DMS 273 treated with DMSO at 0.1 percent for 48 hours (cell line): ENCODE data around the gene SFSWAP.
"Not testable (repeated sequence)": the region's sequence is repeated elsewhere in the genome, so short reads cannot be mapped to it uniquely, and the experiment has no call there.

Source experiments
- DNase-seq: peaks from one replicate; lab custom pipeline; 2025; lab: John Stamatoyannopoulos, UW

Gene SFSWAP

GRCh38 chr12:131736446-131737149 is 25.7 kb downstream of the SFSWAP start:
- no peak for DNase-seq

DNA sequence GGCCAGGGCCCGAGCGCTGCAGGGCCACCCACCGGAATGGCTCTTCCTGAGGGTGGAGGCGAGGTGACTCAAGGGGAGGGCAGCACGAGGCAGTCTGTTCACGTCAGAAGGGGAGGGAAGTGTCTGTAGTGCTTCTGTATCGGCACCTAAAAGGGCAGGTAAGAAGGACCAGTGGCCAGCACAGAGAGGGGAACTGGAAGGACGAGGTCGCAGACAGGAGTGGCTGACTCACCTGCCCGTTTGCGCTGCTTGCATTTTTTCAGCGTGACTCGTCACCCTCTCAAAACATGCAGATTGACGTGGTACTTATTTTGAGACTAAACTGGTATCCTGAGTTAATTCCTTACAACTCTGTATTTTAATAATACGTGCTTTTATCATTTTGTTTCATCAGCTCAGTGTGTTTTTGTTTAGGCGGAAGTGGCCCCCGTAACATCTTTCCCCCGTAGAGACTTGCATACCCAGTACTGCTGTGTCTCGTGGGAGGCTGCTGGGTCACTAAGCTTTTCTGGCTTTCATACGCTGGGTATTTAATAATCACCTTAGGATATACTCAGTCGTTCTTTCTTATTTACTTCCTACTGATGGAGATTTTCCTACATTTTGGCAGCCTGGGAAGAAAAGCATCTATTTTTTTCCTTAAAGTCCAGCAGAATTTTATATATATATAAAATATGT is 26.4 kb downstream of the SFSWAP start:
- DNase-seq = no peak

GRCh38 chr12:131738196-131738595 is 27.3 kb downstream of the SFSWAP start:
- DNase-seq = no peak

DNA sequence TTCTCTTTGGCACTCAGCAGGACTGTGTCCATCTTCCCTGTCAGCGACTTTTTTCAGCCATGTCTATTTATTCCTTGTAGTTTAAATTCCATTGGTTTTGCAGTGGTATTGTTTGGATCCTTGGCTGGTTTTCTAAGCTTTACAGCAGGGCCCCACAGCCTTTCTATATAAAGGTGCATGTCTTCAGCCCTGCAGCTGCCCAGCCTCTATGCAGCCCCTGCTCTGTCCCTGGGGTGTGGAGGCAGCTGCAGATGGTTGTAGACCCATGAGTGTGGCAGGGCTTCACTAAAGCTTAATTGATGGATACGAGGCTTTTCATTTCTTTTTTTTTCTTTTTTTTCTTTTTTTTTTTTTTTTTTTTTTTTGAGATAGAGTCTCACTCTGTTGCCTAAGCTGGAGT is 29.7 kb downstream of the SFSWAP start:
- DNase-seq = no peak

GRCh38 chr12:131742761-131743160 is 31.9 kb downstream of the SFSWAP start:
- DNase-seq = not testable (repeated sequence)

- not testable (repeated sequence) for DNase-seq
These were observed 32.5 kb downstream of the SFSWAP start for GRCh38 chr12:131743410-131743809.

DNA sequence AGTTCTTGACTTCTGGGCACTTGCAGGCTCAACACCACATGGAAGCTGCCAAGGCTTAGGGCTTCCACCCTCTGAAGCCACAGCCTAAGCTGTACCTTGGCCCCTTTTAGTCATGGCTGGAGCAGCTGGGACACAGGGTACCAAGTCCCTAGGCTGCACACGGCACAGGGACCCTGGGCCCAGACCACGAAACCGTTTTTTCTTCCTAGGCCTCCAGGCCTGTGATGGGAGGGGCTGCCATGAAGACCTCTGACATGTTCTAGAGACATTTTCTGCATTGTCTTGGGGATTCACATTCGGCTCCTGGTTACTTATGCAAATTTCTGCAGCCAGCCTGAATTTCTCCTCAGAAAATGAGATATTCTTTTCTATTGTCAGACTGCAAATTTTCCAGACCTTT is 33.0 kb downstream of the SFSWAP start:
- DNase-seq = not testable (repeated sequence)

GRCh38 chr12:131744675-131745074 is 33.8 kb downstream of the SFSWAP start:
- DNase-seq = not testable (repeated sequence)

DNA sequence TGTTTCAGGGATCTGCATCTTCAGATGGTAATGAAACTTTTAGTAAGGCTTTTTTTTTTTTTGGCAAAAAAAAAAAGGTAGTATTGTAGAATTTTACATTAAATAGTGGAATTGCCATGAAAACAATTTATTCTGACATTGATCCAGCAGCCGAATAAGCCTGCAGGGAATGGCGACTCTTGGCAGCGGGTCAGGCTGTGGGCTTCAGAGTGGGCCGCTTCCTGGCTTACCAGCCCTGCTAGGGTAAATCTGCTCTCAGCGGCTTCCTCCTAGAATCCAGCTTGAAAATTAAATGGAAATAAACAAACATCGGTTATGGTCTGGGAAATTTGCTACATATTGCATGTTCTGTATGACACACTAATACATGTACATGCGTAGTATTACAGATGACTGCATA is 34.8 kb downstream of the SFSWAP start:
- no peak for DNase-seq

DNA sequence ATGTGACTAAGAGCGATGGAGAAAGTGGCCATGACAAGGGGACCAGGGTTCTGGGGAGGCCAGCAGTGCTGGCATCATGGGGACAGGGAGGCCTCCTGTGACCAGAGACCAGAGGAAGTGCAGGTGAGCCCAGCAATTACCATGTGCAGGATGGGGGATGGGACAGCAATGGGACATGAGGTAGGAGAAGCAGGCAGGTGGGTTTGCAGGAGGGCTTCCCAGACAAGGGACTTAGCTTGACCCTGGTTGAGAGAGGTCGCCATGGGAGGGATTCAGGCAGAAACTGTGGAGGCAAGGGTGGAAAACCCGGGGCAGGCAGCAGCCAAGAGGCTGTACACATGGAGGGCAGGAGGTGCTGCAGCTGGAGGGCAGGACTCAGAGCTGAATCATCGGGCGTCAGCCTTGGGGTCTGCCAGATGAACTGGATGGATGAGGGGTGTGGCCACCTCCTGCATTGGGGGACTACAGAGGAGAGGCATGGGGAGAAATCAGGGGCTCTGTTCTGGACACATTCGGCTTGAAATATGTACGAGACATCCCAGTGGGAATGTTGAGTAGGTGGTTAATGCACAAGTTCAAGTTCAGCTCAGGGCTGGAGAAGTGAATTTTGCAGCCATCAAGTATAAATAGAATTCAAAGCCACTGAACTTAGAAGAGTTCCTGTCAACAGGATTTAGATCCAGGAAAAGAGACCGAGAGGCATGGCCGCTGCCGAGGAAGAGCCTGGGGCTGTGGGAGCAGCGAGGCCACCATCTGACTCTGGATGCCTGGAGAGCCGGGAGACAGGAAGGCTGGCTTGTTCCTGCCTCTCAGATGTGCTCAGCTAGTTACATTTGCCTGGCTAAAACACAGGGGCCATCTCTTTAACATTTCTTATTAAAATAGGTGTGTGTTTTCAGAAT is 36.6 kb downstream of the SFSWAP start:
- no peak for DNase-seq

DNA sequence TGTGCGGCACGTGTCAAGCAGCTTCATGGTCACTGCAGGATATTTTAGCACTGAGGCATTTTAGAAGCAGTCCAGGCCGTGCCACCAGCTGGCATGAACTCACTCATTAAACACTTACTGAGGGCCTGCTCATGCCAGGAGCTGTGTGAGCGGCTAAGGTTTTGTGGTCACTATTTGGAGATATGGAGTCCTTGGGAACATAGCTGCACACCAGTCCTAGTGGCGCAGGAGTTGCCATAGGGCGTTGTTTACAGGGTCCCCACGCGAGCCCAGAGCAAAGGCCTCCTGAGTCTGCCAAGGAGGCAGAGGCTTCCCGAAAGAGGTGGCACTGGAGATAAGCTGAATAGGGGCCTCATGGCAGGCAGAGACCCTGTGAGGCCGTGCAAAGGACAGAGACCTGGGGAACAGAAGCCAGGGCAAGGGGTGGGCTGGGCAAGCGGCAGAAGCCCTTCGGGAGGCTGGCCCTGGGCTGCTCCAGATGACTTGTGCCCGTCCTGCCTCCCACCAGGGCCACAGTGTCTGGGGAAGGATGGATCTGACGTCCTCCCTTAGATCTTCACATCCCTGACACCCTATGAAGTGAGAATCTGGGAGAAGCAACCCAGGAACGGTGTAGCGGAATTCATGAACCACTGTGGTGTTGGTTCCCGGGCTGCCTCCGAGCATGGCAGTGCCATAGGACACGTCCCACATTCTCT is 38.9 kb downstream of the SFSWAP start:
- no peak for DNase-seq

DNA sequence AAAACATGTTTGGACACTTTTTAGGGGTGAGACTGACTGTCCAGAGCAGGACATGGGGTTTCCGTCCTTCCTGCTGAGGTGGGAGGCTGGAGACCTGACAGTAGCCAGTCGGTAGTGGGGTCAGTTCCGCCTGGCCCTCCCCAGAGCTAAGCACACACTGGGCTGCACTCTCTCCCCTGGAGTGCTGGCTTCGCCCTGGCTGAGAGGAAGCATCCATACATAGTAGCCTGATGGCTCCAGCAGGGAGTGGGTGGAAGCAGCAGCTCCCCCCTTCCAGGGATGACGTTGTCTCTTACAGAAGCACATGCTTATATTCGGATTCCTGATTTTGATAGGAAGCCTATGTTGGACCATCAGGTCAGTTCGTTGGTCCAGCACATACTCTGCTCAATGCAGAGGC is 40.4 kb downstream of the SFSWAP start:
- no peak for DNase-seq

GRCh38 chr12:131752451-131752850 is 41.6 kb downstream of the SFSWAP start:
- no peak for DNase-seq

GRCh38 chr12:131753005-131753404 is 42.1 kb downstream of the SFSWAP start:
- no peak for DNase-seq

GRCh38 chr12:131753757-131754156 is 42.9 kb downstream of the SFSWAP start:
- DNase-seq = no peak

- no peak for DNase-seq
These were observed 43.3 kb downstream of the SFSWAP start for GRCh38 chr12:131754184-131754583.

GRCh38 chr12:131755305-131756113 is 44.6 kb downstream of the SFSWAP start:
- peak; percentile 67 for DNase-seq

GRCh38 chr12:131756441-131756840 is 45.6 kb downstream of the SFSWAP start:
- DNase-seq = no peak

DNA sequence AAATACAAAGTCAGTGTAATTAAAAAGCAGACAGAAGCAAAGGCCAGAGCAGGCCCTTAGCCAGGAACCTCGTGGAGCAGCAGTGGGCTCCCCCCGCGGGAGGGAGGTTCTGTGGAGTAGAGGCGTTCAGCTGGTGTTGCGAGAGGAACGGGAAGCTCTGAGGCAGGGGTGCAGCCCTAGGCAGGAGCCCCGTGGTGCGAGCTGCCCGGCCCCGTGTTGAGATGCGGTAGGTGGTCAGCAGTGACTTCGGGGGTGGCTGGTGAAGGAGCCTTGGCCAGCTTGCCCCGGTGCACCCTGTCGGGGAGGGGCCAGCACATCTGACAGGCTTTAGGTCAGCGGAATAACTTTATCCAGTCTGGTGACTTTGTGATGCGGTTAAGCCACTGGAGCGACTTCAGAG is 46.2 kb downstream of the SFSWAP start:
- no peak for DNase-seq

DNA sequence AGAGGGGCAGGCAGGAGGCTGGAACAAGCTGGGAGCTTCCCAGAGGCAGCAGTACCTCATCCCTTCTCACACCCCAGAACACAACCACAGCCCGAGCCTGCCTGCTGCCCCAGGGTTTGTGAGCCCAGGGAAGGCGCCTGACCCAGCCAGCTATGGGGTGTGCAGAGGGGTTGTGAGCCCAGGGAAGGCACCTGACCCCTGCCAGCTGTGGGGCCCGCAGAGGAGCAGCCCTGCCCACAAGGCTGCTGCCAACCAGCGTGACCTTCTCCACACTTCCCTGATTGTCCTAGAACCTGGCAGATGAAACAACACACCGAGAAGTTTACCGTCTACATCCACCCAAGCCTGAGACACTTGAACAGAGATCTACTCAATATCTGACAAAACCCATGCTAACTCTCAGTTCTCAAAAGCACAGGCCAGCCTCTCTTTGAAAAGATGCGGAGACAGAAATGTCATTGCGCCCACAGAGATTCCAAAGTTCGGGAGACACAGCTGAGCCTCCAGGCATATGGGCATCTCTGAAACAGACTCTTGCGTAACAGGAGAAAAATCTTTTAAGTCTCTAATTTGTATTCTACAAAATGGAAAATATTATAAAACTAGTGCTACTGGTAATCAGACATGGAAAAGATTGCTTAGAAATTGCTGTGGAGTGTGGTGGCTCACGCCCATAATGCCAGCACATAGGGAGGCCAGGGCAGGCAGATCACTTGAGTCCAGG is 47.3 kb downstream of the SFSWAP start:
- no peak for DNase-seq

DNA sequence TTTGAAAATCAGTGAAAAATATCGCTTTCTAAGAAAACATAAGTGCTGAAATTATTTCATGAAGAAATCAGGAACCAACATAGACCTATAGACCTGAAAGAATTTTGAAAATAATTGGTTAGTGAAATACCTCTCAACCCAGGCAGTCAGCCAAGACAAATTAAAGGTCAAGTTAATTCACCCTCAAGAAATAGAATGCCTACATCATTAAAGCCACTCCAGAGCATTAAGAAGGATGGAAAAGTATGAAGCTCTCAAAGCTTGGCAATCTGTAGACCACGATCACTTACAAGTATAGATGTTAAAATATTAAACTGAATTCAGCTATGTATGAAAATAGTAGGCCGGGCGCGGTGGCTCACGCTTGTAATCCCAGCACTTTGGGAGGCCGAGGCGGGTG is 48.3 kb downstream of the SFSWAP start:
- no peak for DNase-seq
